Measurements from ENCODE around the gene SOAT2. TPM values are rescaled to one million over a fixed set of nuclear protein-coding genes. Genes with fewer than 3 reads are reported as not detected.

Gene SOAT2
- total and polyA plus RNA-seq, 2 of the 4 experiments (the other 2 are of a cell fraction): 0.18 to 0.39 TPM

GRCh38 chr12:53093777-53094393 is 9.4 kb upstream of the SOAT2 start:
- Histone ChIP-seq H4K91ac (ENCODE audit: insufficient read depth, low read depth, low read length) (peak overlapping the region; percentile 84), H2BK15ac (ENCODE audit: low read depth, low read length) (peak overlapping the region; percentile 50), H2BK120ac (ENCODE audit: low read depth, low read length) (peak overlapping the region; percentile 96), H3K23ac (ENCODE audit: low read depth, low read length) (peak overlapping the region; percentile 29; the same call in 1 of the 2 replicates), H2AK5ac (ENCODE audit: low read depth, low read length) (peak overlapping the region; percentile 51; the same call in 1 of the 2 replicates), H3K9ac (ENCODE audit: low read depth, low read length) (no peak overlapping the region), H2AK9ac (replicated peaks; ENCODE audit: low read depth, low read length, poor library complexity) (no peak overlapping the region), H3K36me3 (ENCODE audit: control insufficient read depth, insufficient read depth, low read length) (no peaks in the 10 kb centered on the region), H3K14ac (replicated peaks; ENCODE audit: low read depth, low read length) (peak overlapping the region; percentile 28), H3K27me3 (ENCODE audit: control insufficient read depth, insufficient read depth, low read length) (no peaks in the 10 kb centered on the region), H4K5ac (ENCODE audit: low read depth, low read length) (peak overlapping the region; percentile 63), H3K4me1 (ENCODE audit: control insufficient read depth, insufficient read depth, low read length) (peaks cover 28% of the 10 kb centered on the region), H3K4ac (ENCODE audit: low read depth, low read length) (peak overlapping the region; percentile 45), H4K20me1 (ENCODE audit: insufficient read depth, low read length) (no peaks in the 10 kb centered on the region), H3K4me3 (ENCODE audit: insufficient read depth, low read depth, low read length) (no peak overlapping the region), H2BK20ac (ENCODE audit: low read depth, low read length) (peak overlapping the region; percentile 86), H3K9me1 (ENCODE audit: insufficient read depth, low read length) (peaks cover 28% of the 10 kb centered on the region), H3K27ac (ENCODE audit: insufficient read depth, low read length) (peak overlapping the region; percentile 59), H3K56ac (ENCODE audit: extremely low read depth, insufficient read depth, low read length) (no peak overlapping the region), H3K18ac (ENCODE audit: low read depth, low read length) (peak overlapping the region; percentile 45), H3K79me1 (ENCODE audit: low read depth in 1 of 2, low read length in 2 of 2) (peaks cover 0 to 29% of the 10 kb centered on the region in 2 experiments; a peak in 3 of 4 replicates), H3K9me3 (ENCODE audit: control insufficient read depth, insufficient read depth, low read length) (no peaks in the 10 kb centered on the region), H2BK5ac (ENCODE audit: low read depth, low read length, poor library complexity, severe bottlenecking) (peak overlapping the region; percentile 59), H2AFZ (replicated peaks; ENCODE audit: low read length, poor library complexity) (peak overlapping the region; percentile 87), H4K8ac (ENCODE audit: low read depth in 2 of 2, low read length in 2 of 2) (peak overlapping the region; percentile 66 to 94), H3K4me2 (ENCODE audit: low read depth, low read length) (no peak overlapping the region)
- in situ Hi-C loops (cut with MboI; ENCODE audit: low sequenced_read_pairs): no loop called here
- no TSS peak for BruUV-seq (replicated peaks)
- intact Hi-C loops (cut with micrococcal nuclease): no loop called here
- no peak for TF ChIP-seq MAZ (IDR thresholded peaks at IDR 0.05; ENCODE audit: borderline replicate concordance, low read depth, low read length)
- CTCF ChIA-PET: interaction anchor here (1.3 kb wide), 1 partner anchor 18 kb away, joined by 4 read pairs; no protein-coding TSS in a partner anchor
- POLR2A ChIA-PET (ENCODE audit: unreplicated experiment): interaction anchor here (0.8 to 1.7 kb wide), 2 partner anchors 13 to 14 kb away, joined by 3 to 8 read pairs; partner anchors contain the start of gene SPRYD3
- dilution Hi-C loops (cut with HindIII; ENCODE audit: low sequenced_read_pairs, unreplicated experiment): no loop called here
- no peak for ATAC-seq (ENCODE audit: low read depth)
- no CpG with 5 or more reads among the region's 6 CpGs for WGBS, 2 experiments (ENCODE audit: extremely low coverage in 2 of 2, insufficient read length in 1 of 2)
- DNase-seq: peak; percentile 25
